NCI-H2107 treated with DMSO at 0.1 percent for 48 hours (cell line): Measurements from ENCODE around the gene GLI2.

ENCODE experiments used
- DNase-seq: peaks from one replicate; lab custom pipeline; 2025; ENCODE audit not compliant: unreplicated experiment; lab: John Stamatoyannopoulos, UW

The GLI2 gene

GRCh38 chr2:120769076-120769786 is 33.6 kb downstream of the GLI2 start:
- no peak for DNase-seq

- DNase-seq: no peak
Observed at GRCh38 chr2:120769787-120770120, 34.1 kb downstream of the GLI2 start.

GRCh38 chr2:120770176-120770575 is 34.5 kb downstream of the GLI2 start:
- DNase-seq: no peak

GRCh38 chr2:120770641-120771040 is 35.0 kb downstream of the GLI2 start:
- DNase-seq: no peak

GRCh38 chr2:120771111-120771780 is 35.6 kb downstream of the GLI2 start:
- DNase-seq: no peak

- DNase-seq: no peak
Observed at GRCh38 chr2:120771781-120772208, 36.1 kb downstream of the GLI2 start.

- no peak for DNase-seq
Observed at GRCh38 chr2:120772261-120772660, 36.6 kb downstream of the GLI2 start.

- DNase-seq: no peak
Observed at GRCh38 chr2:120773186-120773800, 37.6 kb downstream of the GLI2 start.

GRCh38 chr2:120774557-120775160 is 39.0 kb downstream of the GLI2 start:
- DNase-seq: no peak

- DNase-seq: no peak
Observed at GRCh38 chr2:120775194-120775593, 39.5 kb downstream of the GLI2 start.

- no peak for DNase-seq
Observed at GRCh38 chr2:120775801-120776589, 40.3 kb downstream of the GLI2 start.

GRCh38 chr2:120776649-120777048 is 41.0 kb downstream of the GLI2 start:
- DNase-seq: no peak

- DNase-seq: no peak
Observed at GRCh38 chr2:120777170-120777751, 41.6 kb downstream of the GLI2 start.

- DNase-seq: no peak
Observed at GRCh38 chr2:120777787-120778186, 42.1 kb downstream of the GLI2 start.

- no peak for DNase-seq
Observed at GRCh38 chr2:120778244-120778643, 42.6 kb downstream of the GLI2 start.

GRCh38 chr2:120779781-120780283 is 44.2 kb downstream of the GLI2 start:
- no peak for DNase-seq

GRCh38 chr2:120780402-120780801 is 44.7 kb downstream of the GLI2 start:
- no peak for DNase-seq

GRCh38 chr2:120783371-120783791 is 47.7 kb downstream of the GLI2 start:
- DNase-seq: peak; percentile 36

- DNase-seq: no peak
Observed at GRCh38 chr2:120783969-120784372, 48.3 kb downstream of the GLI2 start.
